GM19099 (cell line): Measurements from ENCODE around the gene FOXL2NB.

Experiments
- POLR2A ChIP-seq: IDR thresholded peaks from 3 replicates; pipeline ENCODE4 v1.6.1; 2011; ENCODE audit warnings: low read depth; ENCODE audit not compliant: insufficient read length; ENCODE audit errors: extremely low read depth

The FOXL2NB gene

GRCh38 chr3:138938877-138939560 lies 8.0 kb upstream of the FOXL2NB start:
- no peak for TF ChIP-seq POLR2A

- TF ChIP-seq POLR2A: no peak
Measured at GRCh38 chr3:138939561-138940241, 7.3 kb upstream of the FOXL2NB start.

- TF ChIP-seq POLR2A: no peak
Measured at GRCh38 chr3:138940446-138940845, 6.6 kb upstream of the FOXL2NB start.

- no peak for TF ChIP-seq POLR2A
Measured at GRCh38 chr3:138941259-138941885, 5.6 kb upstream of the FOXL2NB start.

- TF ChIP-seq POLR2A: no peak
Measured at GRCh38 chr3:138942271-138942670, 4.7 kb upstream of the FOXL2NB start.

- no peak for TF ChIP-seq POLR2A
Measured at GRCh38 chr3:138942861-138943623, 4.0 kb upstream of the FOXL2NB start.

GRCh38 chr3:138943724-138944653 lies 3.0 kb upstream of the FOXL2NB start:
- no peak for TF ChIP-seq POLR2A

GRCh38 chr3:138944654-138944928 lies 2.4 kb upstream of the FOXL2NB start:
- TF ChIP-seq POLR2A: no peak

- TF ChIP-seq POLR2A: no peak
Measured at GRCh38 chr3:138944929-138945708, 1.9 kb upstream of the FOXL2NB start.

GRCh38 chr3:138945709-138946662 lies 1.0 kb upstream of the FOXL2NB start:
- TF ChIP-seq POLR2A: no peak

GRCh38 chr3:138947495-138948121 lies 591 bp downstream of the FOXL2NB start:
- no peak for TF ChIP-seq POLR2A

- TF ChIP-seq POLR2A: no peak
Measured at GRCh38 chr3:138948371-138949001, 1.5 kb downstream of the FOXL2NB start.
